SK-N-SH treated with all-trans-retinoic acid at 6 μM for 48 hours (cell line): ENCODE measurements around the gene ZSCAN12.

Source experiments
- GLIS3 ChIP-seq: fragments of 250-450 bp; sonication (Bioruptor Pico); IDR thresholded peaks from 2 replicates; pipeline ENCODE4 v1.5.0; 2020; ENCODE audit warnings: mild to moderate bottlenecking, moderate library complexity
- PPARA ChIP-seq: fragments of 250-450 bp; sonication (Bioruptor Pico); IDR thresholded peaks from 2 replicates; pipeline ENCODE4 v1.5.0; 2020; ENCODE audit warnings: mild to moderate bottlenecking, borderline replicate concordance
- TSHZ2 ChIP-seq: fragments of 250-450 bp; sonication (Bioruptor Pico); IDR thresholded peaks from 2 replicates; pipeline ENCODE4 v1.5.0; 2020; ENCODE audit warnings: mild to moderate bottlenecking, moderate library complexity
- ZNF70 ChIP-seq: fragments of 450-650 bp; formaldehyde crosslinking; IDR thresholded peaks from 2 replicates; pipeline ENCODE4 v1.5.0; 2020; ENCODE audit warnings: mild to moderate bottlenecking, moderate library complexity
- TF ChIP-seq, protein P1 (sequence below): fragments of 250-450 bp; sonication (Bioruptor Pico); IDR thresholded peaks from 2 replicates; pipeline ENCODE4 v1.5.1; 2021; ENCODE audit warnings: mild to moderate bottlenecking, moderate library complexity
- TF ChIP-seq, protein P2 (sequence below): fragments of 250-450 bp; sonication (Bioruptor Pico); IDR thresholded peaks from 2 replicates; pipeline ENCODE4 v1.5.1; 2020; ENCODE audit warnings: low read depth, mild to moderate bottlenecking, moderate library complexity

GRCh38 chr6:28378644-28379043 lies 20.9 kb downstream of the ZSCAN12 start:
- TF ChIP-seq ZNF70 (CRISPR knock-in tag): no peak
- TF ChIP-seq PPARA: no peak
- TF ChIP-seq, protein P1, sequence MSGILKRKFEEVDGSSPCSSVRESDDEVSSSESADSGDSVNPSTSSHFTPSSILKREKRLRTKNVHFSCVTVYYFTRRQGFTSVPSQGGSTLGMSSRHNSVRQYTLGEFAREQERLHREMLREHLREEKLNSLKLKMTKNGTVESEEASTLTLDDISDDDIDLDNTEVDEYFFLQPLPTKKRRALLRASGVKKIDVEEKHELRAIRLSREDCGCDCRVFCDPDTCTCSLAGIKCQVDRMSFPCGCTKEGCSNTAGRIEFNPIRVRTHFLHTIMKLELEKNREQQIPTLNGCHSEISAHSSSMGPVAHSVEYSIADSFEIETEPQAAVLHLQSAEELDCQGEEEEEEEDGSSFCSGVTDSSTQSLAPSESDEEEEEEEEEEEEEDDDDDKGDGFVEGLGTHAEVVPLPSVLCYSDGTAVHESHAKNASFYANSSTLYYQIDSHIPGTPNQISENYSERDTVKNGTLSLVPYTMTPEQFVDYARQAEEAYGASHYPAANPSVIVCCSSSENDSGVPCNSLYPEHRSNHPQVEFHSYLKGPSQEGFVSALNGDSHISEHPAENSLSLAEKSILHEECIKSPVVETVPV (CRISPR knock-in tag): no peak
- TF ChIP-seq, protein P2, sequence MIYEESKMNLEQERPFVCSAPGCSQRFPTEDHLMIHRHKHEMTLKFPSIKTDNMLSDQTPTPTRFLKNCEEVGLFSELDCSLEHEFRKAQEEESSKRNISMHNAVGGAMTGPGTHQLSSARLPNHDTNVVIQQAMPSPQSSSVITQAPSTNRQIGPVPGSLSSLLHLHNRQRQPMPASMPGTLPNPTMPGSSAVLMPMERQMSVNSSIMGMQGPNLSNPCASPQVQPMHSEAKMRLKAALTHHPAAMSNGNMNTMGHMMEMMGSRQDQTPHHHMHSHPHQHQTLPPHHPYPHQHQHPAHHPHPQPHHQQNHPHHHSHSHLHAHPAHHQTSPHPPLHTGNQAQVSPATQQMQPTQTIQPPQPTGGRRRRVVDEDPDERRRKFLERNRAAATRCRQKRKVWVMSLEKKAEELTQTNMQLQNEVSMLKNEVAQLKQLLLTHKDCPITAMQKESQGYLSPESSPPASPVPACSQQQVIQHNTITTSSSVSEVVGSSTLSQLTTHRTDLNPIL (CRISPR knock-in tag): no peak
- no peak for TF ChIP-seq TSHZ2 (CRISPR knock-in tag)
- TF ChIP-seq GLIS3 (CRISPR knock-in tag): no peak
